ENCODE data around the gene AP2A1. TPM values are rescaled to one million over a fixed set of nuclear protein-coding genes. Genes with fewer than 3 reads are reported as not detected.
"Not testable (repeated sequence)": the region's sequence is repeated elsewhere in the genome, so short reads cannot be mapped to it uniquely, and the experiment has no call there.

AP2A1 gene
- total RNA-seq, 6 experiments from 2014 or later, result 38.7 to 103 (median 49.8) TPM

GRCh38 chr19:49818649-49819370 is 52.0 kb downstream of the AP2A1 start:
- Histone ChIP-seq H3K36me3 (peaks cover 0 to 10% (median 0%) of the 10 kb centered on the region in 4 donors), H3K27ac (peak overlapping the region; percentile 94 to 98 (median 94)), H3K9me3 (no peaks in the 10 kb centered on the region), H3K4me1 (peaks cover 0 to 11% (median 0%) of the 10 kb centered on the region in 4 donors), H3K27me3 (no peaks in the 10 kb centered on the region), H3K4me3 (peak overlapping the region; percentile 71 to 87 (median 78))
- intact Hi-C loops (cut with DNase I), result no loop called here
- ATAC-seq (no peak), DNase-seq (peak in 1 of 3 donors; percentile 69)
- 34% methylated on average over 9 of the region's 16 CpGs for WGBS (ENCODE audit: insufficient coverage, low coverage, low lambda C conversion rate, missing lambda C conversion rate)
- no peak for TF ChIP-seq CTCF (IDR thresholded peaks at IDR 0.05)
- no peak for TF ChIP-seq POLR2A (IDR thresholded peaks at IDR 0.05)

GRCh38 chr19:49819452-49820115 is 52.8 kb downstream of the AP2A1 start:
- intact Hi-C loops (cut with DNase I), result not testable (repeated sequence)

GRCh38 chr19:49820125-49820524 is 53.3 kb downstream of the AP2A1 start:
- ATAC-seq (no peak), DNase-seq (no peak)
- Histone ChIP-seq H3K36me3 (peaks cover 0 to 13% (median 0%) of the 10 kb centered on the region in 4 donors), H3K4me3 (no peak overlapping the region), H3K9me3 (no peaks in the 10 kb centered on the region), H3K27me3 (no peaks in the 10 kb centered on the region), H3K4me1 (peaks cover 0 to 9% (median 0%) of the 10 kb centered on the region in 4 donors), H3K27ac (no peak overlapping the region)
- intact Hi-C loops (cut with DNase I), result no loop called here
- WGBS (ENCODE audit: insufficient coverage, low coverage, low lambda C conversion rate, missing lambda C conversion rate), result 79% methylated on average over 9 of the region's 10 CpGs
- TF ChIP-seq POLR2A (IDR thresholded peaks at IDR 0.05) (no peak), CTCF (IDR thresholded peaks at IDR 0.05) (no peak)

More at GRCh38 chr19:49819452-49820115, 52.8 kb downstream of the AP2A1 start:
- H3K9me3 ChIP-seq, H3K27me3 ChIP-seq, H3K4me3 ChIP-seq, DNase-seq, H3K27ac ChIP-seq, ATAC-seq, H3K4me1 ChIP-seq: not testable (repeated sequence)
- H3K36me3 ChIP-seq, result peaks cover 0 to 13% (median 0%) of the 10 kb centered on the region in 4 donors
- WGBS (ENCODE audit: insufficient coverage, low coverage, low lambda C conversion rate, missing lambda C conversion rate), result 78% methylated on average over 7 of the region's 7 CpGs

- intact Hi-C loops (cut with DNase I), result no loop called here
- H3K36me3 ChIP-seq, result peaks cover 0 to 13% (median 0%) of the 10 kb centered on the region in 4 donors
- TF ChIP-seq CTCF (IDR thresholded peaks at IDR 0.05) (no peak), POLR2A (IDR thresholded peaks at IDR 0.05) (no peak)
- peaks cover 0 to 9% (median 0%) of the 10 kb centered on the region in 4 donors for H3K4me1 ChIP-seq
- DNase-seq, result no peak
- H3K4me3 ChIP-seq, result no peak overlapping the region
- no peak overlapping the region for H3K27ac ChIP-seq
- WGBS (ENCODE audit: insufficient coverage, low coverage, low lambda C conversion rate, missing lambda C conversion rate), result 90% methylated on average over 8 of the region's 12 CpGs
- H3K27me3 ChIP-seq, result no peaks in the 10 kb centered on the region
- ATAC-seq, result no peak
- H3K9me3 ChIP-seq, result no peaks in the 10 kb centered on the region
These were observed 56.7 kb downstream of the AP2A1 start for GRCh38 chr19:49823472-49823871.

GRCh38 chr19:49824662-49825061 is 57.9 kb downstream of the AP2A1 start:
- TF ChIP-seq CTCF (IDR thresholded peaks at IDR 0.05) (no peak), POLR2A (IDR thresholded peaks at IDR 0.05) (no peak)
- ATAC-seq (no peak), DNase-seq (no peak)
- peaks cover 0 to 13% (median 0%) of the 10 kb centered on the region in 4 donors for H3K36me3 ChIP-seq
- H3K27ac ChIP-seq, result no peak overlapping the region
- H3K4me3 ChIP-seq, result no peak overlapping the region
- 70% methylated on average over 3 of the region's 6 CpGs for WGBS (ENCODE audit: insufficient coverage, low coverage, low lambda C conversion rate, missing lambda C conversion rate)
- no peaks in the 10 kb centered on the region for H3K27me3 ChIP-seq
- no peaks in the 10 kb centered on the region for H3K9me3 ChIP-seq
- intact Hi-C loops (cut with DNase I), result no loop called here
- no peaks in the 10 kb centered on the region for H3K4me1 ChIP-seq

Measured in right lobe of liver (tissue), 6 donors.